ACC112 (cell line): ENCODE results near the gene PKIG.
A peak's percentile ranks its signal among the peaks of the same experiment; 100 is the strongest.
"Not testable (repeated sequence)": the region's sequence is repeated elsewhere in the genome, so short reads cannot be mapped to it uniquely, and the experiment has no call there.

ENCODE experiments used
- H2AFZ ChIP-seq: fragments of 200-600 bp; sonication (generic); one replicate; pipeline ENCODE4 v1.6.0; 2017; ENCODE audit warnings: antibody characterized with exemption, low read length; ENCODE audit not compliant: unreplicated experiment
- H3K27ac ChIP-seq: fragments of 200-600 bp; sonication (generic); 2 replicates; pipeline ENCODE4 v1.5.1; 2014; ENCODE audit warnings: low read depth, mild to moderate bottlenecking, antibody characterized with exemption, low read length, moderate library complexity
- H3K27me3 ChIP-seq: fragments of 200-600 bp; sonication (generic); 2 replicates; pipeline ENCODE4 v1.6.1; 2014; ENCODE audit warnings: mild to moderate bottlenecking, antibody characterized with exemption, low read length, moderate library complexity, mixed read lengths; ENCODE audit not compliant: insufficient read depth
- H3K36me3 ChIP-seq: fragments of 200-600 bp; sonication (generic); 2 replicates; pipeline ENCODE4 v1.6.1; 2016; ENCODE audit warnings: mild to moderate bottlenecking, antibody characterized with exemption, low read length, moderate library complexity, mixed read lengths; ENCODE audit not compliant: insufficient read depth
- H3K4me1 ChIP-seq: fragments of 200-600 bp; sonication (generic); one replicate; pipeline ENCODE4 v1.6.1; 2016; ENCODE audit warnings: low read length, mixed read lengths; ENCODE audit not compliant: insufficient read depth, unreplicated experiment, control insufficient read depth
- H3K4me3 ChIP-seq: fragments of 200-600 bp; sonication (generic); 2 replicates; pipeline ENCODE4 v1.5.1; 2014; ENCODE audit warnings: mild to moderate bottlenecking, low read depth, low read length
- H3K79me2 ChIP-seq: fragments of 200-600 bp; sonication (generic); one replicate; pipeline ENCODE4 v1.6.0; 2016; ENCODE audit warnings: low read length; ENCODE audit not compliant: control insufficient read depth, unreplicated experiment, insufficient read depth

PKIG gene

GRCh38 chr20:44549123-44549522, 33.3 kb upstream of the PKIG start:
- Histone ChIP-seq H2AFZ (peak overlapping the region; percentile 79), H3K4me3 (peak overlapping the region; percentile 58), H3K79me2 (no peaks in the 10 kb centered on the region), H3K36me3 (no peaks in the 10 kb centered on the region), H3K27ac (peak overlapping the region; percentile 40), H3K27me3 (no peaks in the 10 kb centered on the region), H3K4me1 (peaks cover 36% of the 10 kb centered on the region)

- H3K4me3 ChIP-seq: no peak overlapping the region
- H3K27ac ChIP-seq: no peak overlapping the region
- H3K36me3 ChIP-seq: no peaks in the 10 kb centered on the region
- no peaks in the 10 kb centered on the region for H3K27me3 ChIP-seq
- peaks cover 36% of the 10 kb centered on the region for H3K4me1 ChIP-seq
- H2AFZ ChIP-seq: no peak overlapping the region
- H3K79me2 ChIP-seq: no peaks in the 10 kb centered on the region
These were observed 30.3 kb upstream of the PKIG start for GRCh38 chr20:44552050-44552449.

GRCh38 chr20:44552568-44552949, 29.8 kb upstream of the PKIG start:
- H3K79me2 ChIP-seq: no peaks in the 10 kb centered on the region
- H3K27me3 ChIP-seq: no peaks in the 10 kb centered on the region
- H3K27ac ChIP-seq: peak overlapping the region; percentile 74
- peaks cover 36% of the 10 kb centered on the region for H3K4me1 ChIP-seq
- no peak overlapping the region for H2AFZ ChIP-seq
- H3K36me3 ChIP-seq: no peaks in the 10 kb centered on the region
- no peak overlapping the region for H3K4me3 ChIP-seq

- Histone ChIP-seq H3K27ac (peak overlapping the region; percentile 74), H3K79me2 (no peaks in the 10 kb centered on the region), H2AFZ (peak overlapping the region; percentile 8), H3K4me1 (peaks cover 32% of the 10 kb centered on the region), H3K27me3 (no peaks in the 10 kb centered on the region), H3K4me3 (peak overlapping the region; percentile 27; the same call in 1 of the 2 replicates), H3K36me3 (no peaks in the 10 kb centered on the region)
These were observed 29.1 kb upstream of the PKIG start for GRCh38 chr20:44552950-44553908.

GRCh38 chr20:44559302-44559701, 23.1 kb upstream of the PKIG start:
- Histone ChIP-seq H3K36me3 (no peaks in the 10 kb centered on the region), H2AFZ (no peak overlapping the region)

GRCh38 chr20:44560229-44560628, 22.1 kb upstream of the PKIG start:
- Histone ChIP-seq H3K36me3 (no peaks in the 10 kb centered on the region), H3K27ac (no peak overlapping the region), H3K79me2 (no peaks in the 10 kb centered on the region), H3K4me3 (no peak overlapping the region), H2AFZ (no peak overlapping the region), H3K4me1 (no peaks in the 10 kb centered on the region), H3K27me3 (no peaks in the 10 kb centered on the region)

More at GRCh38 chr20:44559302-44559701, 23.1 kb upstream of the PKIG start:
- Histone ChIP-seq H3K4me3 (no peak overlapping the region), H3K27me3 (no peaks in the 10 kb centered on the region), H3K79me2 (no peaks in the 10 kb centered on the region), H3K27ac (no peak overlapping the region), H3K4me1 (no peaks in the 10 kb centered on the region)

GRCh38 chr20:44560818-44561217, 21.6 kb upstream of the PKIG start:
- H3K79me2 ChIP-seq, H3K4me1 ChIP-seq, H2AFZ ChIP-seq, H3K27me3 ChIP-seq, H3K27ac ChIP-seq, H3K36me3 ChIP-seq, H3K4me3 ChIP-seq: not testable (repeated sequence)

GRCh38 chr20:44561876-44562275, 20.5 kb upstream of the PKIG start:
- no peaks in the 10 kb centered on the region for H3K4me1 ChIP-seq
- no peaks in the 10 kb centered on the region for H3K27me3 ChIP-seq
- no peak overlapping the region for H3K4me3 ChIP-seq
- no peak overlapping the region for H3K27ac ChIP-seq
- H2AFZ ChIP-seq: no peak overlapping the region
- no peaks in the 10 kb centered on the region for H3K36me3 ChIP-seq
- no peaks in the 10 kb centered on the region for H3K79me2 ChIP-seq

GRCh38 chr20:44566018-44566417, 16.4 kb upstream of the PKIG start:
- Histone ChIP-seq H3K36me3 (no peaks in the 10 kb centered on the region), H3K27ac (no peak overlapping the region)

GRCh38 chr20:44566811-44567210, 15.6 kb upstream of the PKIG start:
- H3K4me3 ChIP-seq: no peak overlapping the region
- H3K79me2 ChIP-seq: no peaks in the 10 kb centered on the region
- H3K4me1 ChIP-seq: peaks cover 6% of the 10 kb centered on the region
- no peaks in the 10 kb centered on the region for H3K27me3 ChIP-seq
- H3K27ac ChIP-seq: no peak overlapping the region
- H3K36me3 ChIP-seq: no peaks in the 10 kb centered on the region
- H2AFZ ChIP-seq: no peak overlapping the region

More at GRCh38 chr20:44566018-44566417, 16.4 kb upstream of the PKIG start:
- H3K79me2 ChIP-seq: no peaks in the 10 kb centered on the region
- H3K27me3 ChIP-seq: no peaks in the 10 kb centered on the region
- H2AFZ ChIP-seq: no peak overlapping the region
- H3K4me3 ChIP-seq: no peak overlapping the region
- no peaks in the 10 kb centered on the region for H3K4me1 ChIP-seq

GRCh38 chr20:44570367-44570766, 12.0 kb upstream of the PKIG start:
- no peak overlapping the region for H3K27ac ChIP-seq
- no peak overlapping the region for H3K4me3 ChIP-seq
- H2AFZ ChIP-seq: no peak overlapping the region
- peaks cover under 1% of the 10 kb centered on the region for H3K79me2 ChIP-seq
- peaks cover 33% of the 10 kb centered on the region for H3K4me1 ChIP-seq
- H3K36me3 ChIP-seq: no peaks in the 10 kb centered on the region
- H3K27me3 ChIP-seq: no peaks in the 10 kb centered on the region
